Body of pancreas (tissue), 4 donors: ENCODE results near the gene USPL1. TPM values are rescaled to one million over a fixed set of nuclear protein-coding genes. Genes with fewer than 3 reads are reported as not detected.
A peak's percentile ranks its signal among the peaks of the same experiment; 100 is the strongest.
"Not testable (repeated sequence)": the region's sequence is repeated elsewhere in the genome, so short reads cannot be mapped to it uniquely, and the experiment has no call there.

Experiments used
- ATAC-seq: fragments of 150-250 bp; one replicate; pipeline ENCODE4 v1.9.1; 2016
- DNase-seq, 4 donors: peaks; one replicate each; pipeline ENCODE4 v3.0.0-alpha.2; 2019
- H3K27ac ChIP-seq, 4 donors: fragments of 200-600 bp; sonication (generic); 1 replicate in 3 of 4; 2 replicates in 1 of 4; pipeline versions ENCODE4 v1.5.1 to v1.6.1; 2016 to 2019; ENCODE audit warnings: mild to moderate bottlenecking in 1 of 4, mixed read lengths in 1 of 4, moderate library complexity in 1 of 4
- H3K27me3 ChIP-seq, 2 donors: fragments of 200-600 bp; sonication (generic); one replicate each; pipeline ENCODE4 v1.6.0; 2016; ENCODE audit warnings: mild to moderate bottlenecking in 1 of 2
- H3K36me3 ChIP-seq, 2 donors: fragments of 200-600 bp; sonication (generic); replicated peaks in 1 of 2; 2 replicates each; pipeline ENCODE4 v1.5.1; 2016; ENCODE audit warnings: low read depth in 2 of 2; ENCODE audit not compliant: insufficient read depth in 1 of 2
- H3K4me1 ChIP-seq: fragments of 200-600 bp; sonication (generic); one replicate; pipeline ENCODE4 v1.6.0; 2016
- H3K4me3 ChIP-seq, 2 donors: fragments of 200-600 bp; sonication (generic); 1 replicate in 1 of 2; 2 replicates in 1 of 2; pipeline ENCODE4 v1.5.1; 2016 to 2019
- H3K9me3 ChIP-seq, 3 donors: fragments of 200-600 bp; sonication (generic); 1 replicate in 2 of 3; 2 replicates in 1 of 3; pipeline ENCODE4 v1.5.1; 2016
- POLR2A ChIP-seq, 3 donors: fragments of 450-650 bp; IDR thresholded peaks; one replicate each; pipeline ENCODE4 v1.6.1; 2016; ENCODE audit warnings: antibody characterized with exemption in 3 of 3, mild to moderate bottlenecking in 2 of 3
- WGBS, 2 donors: methylation state at CpG; one replicate each; pipeline ENCODE4 v1.1.5; 2017; 5-methylcytosine and 5-hydroxymethylcytosine counted together
- intact Hi-C: fragments of 100-400 bp; cut with DNase I; formaldehyde crosslinking; loops from one replicate; pipeline ENCODE4 v1.15.1; 2023
- total RNA-seq, 2 donors: library from RNA; depleted of rRNA; stranded (reverse); fragments of >200 nt; gene quantifications; one replicate each; pipeline ENCODE4 v1.1.0, GENCODE V29; 2016
- TF ChIP-seq, protein P1 (sequence below), 7 experiments: fragments of 450-650 bp in 4 of 7; fragments of 200-600 bp in 3 of 7; sonication (generic) in 3 of 7; IDR thresholded peaks; one replicate each; pipeline ENCODE4 v1.5.1; 2016 to 2019; ENCODE audit warnings: antibody characterized with exemption in 7 of 7

The USPL1 gene
- total RNA-seq, 2 donors from 2014 or later: 10.9 to 14.5 TPM

- H3K4me3 ChIP-seq: no peak overlapping the region
- peaks cover 0 to 6% of the 10 kb centered on the region in 2 donors for H3K36me3 ChIP-seq
- TF ChIP-seq POLR2A (IDR thresholded peaks at IDR 0.05): no peak
- TF ChIP-seq, protein P1, sequence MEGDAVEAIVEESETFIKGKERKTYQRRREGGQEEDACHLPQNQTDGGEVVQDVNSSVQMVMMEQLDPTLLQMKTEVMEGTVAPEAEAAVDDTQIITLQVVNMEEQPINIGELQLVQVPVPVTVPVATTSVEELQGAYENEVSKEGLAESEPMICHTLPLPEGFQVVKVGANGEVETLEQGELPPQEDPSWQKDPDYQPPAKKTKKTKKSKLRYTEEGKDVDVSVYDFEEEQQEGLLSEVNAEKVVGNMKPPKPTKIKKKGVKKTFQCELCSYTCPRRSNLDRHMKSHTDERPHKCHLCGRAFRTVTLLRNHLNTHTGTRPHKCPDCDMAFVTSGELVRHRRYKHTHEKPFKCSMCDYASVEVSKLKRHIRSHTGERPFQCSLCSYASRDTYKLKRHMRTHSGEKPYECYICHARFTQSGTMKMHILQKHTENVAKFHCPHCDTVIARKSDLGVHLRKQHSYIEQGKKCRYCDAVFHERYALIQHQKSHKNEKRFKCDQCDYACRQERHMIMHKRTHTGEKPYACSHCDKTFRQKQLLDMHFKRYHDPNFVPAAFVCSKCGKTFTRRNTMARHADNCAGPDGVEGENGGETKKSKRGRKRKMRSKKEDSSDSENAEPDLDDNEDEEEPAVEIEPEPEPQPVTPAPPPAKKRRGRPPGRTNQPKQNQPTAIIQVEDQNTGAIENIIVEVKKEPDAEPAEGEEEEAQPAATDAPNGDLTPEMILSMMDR (IDR thresholded peaks at IDR 0.05): no peak
- intact Hi-C loops: no loop called here
- no peak for DNase-seq
- peak; percentile 65 for ATAC-seq
- no peaks in the 10 kb centered on the region for H3K9me3 ChIP-seq
- H3K27me3 ChIP-seq: no peaks in the 10 kb centered on the region
- H3K4me1 ChIP-seq: peaks cover 19% of the 10 kb centered on the region
- peak overlapping the region in 2 of 4 donors; percentile 19 to 38 for H3K27ac ChIP-seq
- 20% methylated on average over 3 of the region's 3 CpGs for WGBS, 2 donors
Observed at GRCh38 chr13:30647420-30647819, 29.7 kb downstream of the USPL1 start.

DNA sequence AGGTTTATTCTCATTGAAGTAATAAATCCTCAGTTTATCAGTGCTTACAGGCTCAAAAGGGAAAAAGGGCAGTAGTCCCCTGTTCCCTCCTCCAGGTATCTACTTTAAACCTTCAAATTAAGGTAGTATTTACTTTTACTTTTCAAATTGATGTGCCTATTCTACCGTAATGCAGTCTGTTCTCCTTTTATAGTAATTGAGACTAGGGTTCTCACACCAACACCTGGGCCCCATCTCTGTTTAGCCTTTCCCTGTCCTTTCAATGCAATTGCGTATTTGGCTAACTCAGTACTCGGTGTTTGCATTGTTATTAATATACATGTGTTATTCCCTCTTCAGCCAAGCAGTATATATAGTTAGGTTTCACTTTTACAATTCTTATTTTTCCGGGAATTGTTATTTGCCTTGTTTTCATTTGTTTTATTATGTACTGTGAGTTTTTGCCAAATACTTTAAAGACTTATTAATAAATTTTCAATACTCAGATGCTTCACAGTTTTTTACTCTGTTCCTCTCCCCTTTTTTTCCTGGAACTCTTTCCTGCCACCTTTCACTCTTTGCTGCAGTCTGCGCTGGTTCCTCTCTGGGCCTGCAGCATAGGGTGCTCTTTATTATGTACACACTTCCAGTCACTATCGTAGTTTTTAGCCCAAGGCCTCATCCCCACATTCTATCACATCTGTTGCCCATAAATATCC lies 30.3 kb downstream of the USPL1 start:
- H3K4me1 ChIP-seq: peaks cover 19% of the 10 kb centered on the region
- no peak for DNase-seq
- H3K9me3 ChIP-seq: no peaks in the 10 kb centered on the region
- H3K27me3 ChIP-seq: no peaks in the 10 kb centered on the region
- TF ChIP-seq POLR2A (IDR thresholded peaks at IDR 0.05): no peak
- TF ChIP-seq, protein P1 (IDR thresholded peaks at IDR 0.05): no peak
- WGBS, 2 donors: 45 to 52% methylated on average over 6 of the region's 6 CpGs
- H3K27ac ChIP-seq: peak overlapping the region in 2 of 4 donors; percentile 19 to 38
- no peak overlapping the region for H3K4me3 ChIP-seq
- H3K36me3 ChIP-seq: peaks cover 0 to 4% of the 10 kb centered on the region in 2 donors
- intact Hi-C loops: no loop called here
- peak; percentile 12 for ATAC-seq

- no peaks in the 10 kb centered on the region for H3K27me3 ChIP-seq
- peak overlapping the region in 1 of 4 donors; percentile 1 for H3K27ac ChIP-seq
- H3K9me3 ChIP-seq: no peaks in the 10 kb centered on the region
- intact Hi-C loops: no loop called here
- DNase-seq (no peak), ATAC-seq (no peak)
- peaks cover 19% of the 10 kb centered on the region for H3K4me1 ChIP-seq
- WGBS, 2 donors: 43 to 44% methylated on average over 4 of the region's 4 CpGs
- no peak for TF ChIP-seq POLR2A (IDR thresholded peaks at IDR 0.05)
- TF ChIP-seq, protein P1 (IDR thresholded peaks at IDR 0.05): no peak
- no peak overlapping the region for H3K4me3 ChIP-seq
- H3K36me3 ChIP-seq: no peaks in the 10 kb centered on the region
Observed at GRCh38 chr13:30648522-30649012, 30.8 kb downstream of the USPL1 start.

- ATAC-seq, DNase-seq, H3K4me3 ChIP-seq, H3K36me3 ChIP-seq, H3K9me3 ChIP-seq, intact Hi-C loops, H3K27me3 ChIP-seq, H3K27ac ChIP-seq: not testable (repeated sequence)
- H3K4me1 ChIP-seq: peaks cover 19% of the 10 kb centered on the region
- WGBS, 2 donors: 85 to 90% methylated on average over 5 of the region's 5 CpGs
Observed at GRCh38 chr13:30651648-30652047, 33.9 kb downstream of the USPL1 start.

DNA sequence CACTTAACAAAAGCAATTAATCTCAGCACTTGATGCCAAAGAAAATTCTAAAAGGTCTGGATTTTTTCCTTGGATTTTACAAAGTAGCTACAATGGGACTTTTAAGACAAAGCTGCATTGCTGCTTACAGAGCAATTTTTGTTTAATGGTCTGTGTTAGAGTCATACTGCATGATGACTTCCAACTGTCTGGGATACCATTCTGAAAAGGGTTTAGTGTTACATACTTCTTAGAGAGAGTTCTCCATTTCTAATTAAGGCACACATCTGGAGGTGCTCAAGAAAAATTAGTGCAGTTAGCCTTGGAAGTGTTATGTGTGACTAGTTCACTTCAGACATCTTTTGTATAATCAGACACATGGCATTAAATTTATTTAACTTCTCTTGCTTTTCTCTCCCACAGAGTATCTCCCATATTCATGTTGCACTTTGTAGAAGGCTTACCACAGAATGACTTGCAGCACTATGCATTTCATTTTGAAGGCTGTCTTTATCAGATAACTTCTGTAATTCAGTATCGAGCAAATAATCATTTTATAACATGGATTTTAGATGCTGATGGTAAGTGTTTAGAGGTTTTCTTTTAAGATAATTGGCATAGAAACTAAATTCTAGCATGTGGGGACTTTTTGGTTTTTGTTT lies 35.1 kb downstream of the USPL1 start:
- WGBS, 2 donors: 60 to 62% methylated on average over 1 of the region's 1 CpG
- ATAC-seq (no peak), DNase-seq (no peak)
- Histone ChIP-seq H3K36me3 (peaks cover 0 to 6% of the 10 kb centered on the region in 2 donors), H3K9me3 (no peaks in the 10 kb centered on the region), H3K27ac (no peak overlapping the region), H3K4me3 (no peak overlapping the region), H3K27me3 (no peaks in the 10 kb centered on the region), H3K4me1 (peaks cover 10% of the 10 kb centered on the region)
- intact Hi-C loops: no loop called here
- TF ChIP-seq POLR2A (IDR thresholded peaks at IDR 0.05): no peak
- TF ChIP-seq, protein P1 (IDR thresholded peaks at IDR 0.05): no peak
